ENCODE measurements around the gene CAMSAP2.

DNA sequence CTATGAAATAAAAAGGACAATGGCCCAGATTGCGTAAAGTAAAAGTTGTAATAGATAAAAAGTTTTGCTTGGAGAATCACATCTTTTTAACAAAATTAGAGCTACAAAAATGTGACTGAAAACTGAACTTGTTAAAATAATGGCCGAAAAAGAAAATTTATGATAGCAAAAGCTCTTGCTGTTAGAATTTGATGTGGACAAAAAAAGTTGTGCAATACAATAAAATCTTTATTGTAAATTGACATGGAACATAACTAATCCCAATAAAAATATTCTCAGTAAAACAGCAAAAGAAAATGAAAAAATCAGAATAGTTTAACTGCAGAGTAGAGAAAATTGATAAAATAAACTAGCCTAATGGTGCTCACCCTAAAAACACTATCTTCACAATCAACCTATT is 11.4 kb upstream of the CAMSAP2 start:
- TF ChIP-seq ZNF362 (tag by site-specific recombination; IDR thresholded peaks at IDR 0.05) (no peak), ZSCAN30 (tag by site-specific recombination; IDR thresholded peaks at IDR 0.05) (no peak), ZFHX2 (tag by site-specific recombination; conservative IDR thresholded peaks at IDR 0.05) (no peak), BCL11B (tag by site-specific recombination; IDR thresholded peaks at IDR 0.05; ENCODE audit: low read depth) (no peak), ZNF776 (tag by site-specific recombination; IDR thresholded peaks at IDR 0.05; ENCODE audit: borderline replicate concordance) (no peak), ZNF670 (tag by site-specific recombination; IDR thresholded peaks at IDR 0.05; ENCODE audit: low read depth) (no peak), YY1 (tag by site-specific recombination; IDR thresholded peaks at IDR 0.05) (no peak), ZNF555 (tag by site-specific recombination; conservative IDR thresholded peaks at IDR 0.05) (no peak)
- TF ChIP-seq, protein P1, sequence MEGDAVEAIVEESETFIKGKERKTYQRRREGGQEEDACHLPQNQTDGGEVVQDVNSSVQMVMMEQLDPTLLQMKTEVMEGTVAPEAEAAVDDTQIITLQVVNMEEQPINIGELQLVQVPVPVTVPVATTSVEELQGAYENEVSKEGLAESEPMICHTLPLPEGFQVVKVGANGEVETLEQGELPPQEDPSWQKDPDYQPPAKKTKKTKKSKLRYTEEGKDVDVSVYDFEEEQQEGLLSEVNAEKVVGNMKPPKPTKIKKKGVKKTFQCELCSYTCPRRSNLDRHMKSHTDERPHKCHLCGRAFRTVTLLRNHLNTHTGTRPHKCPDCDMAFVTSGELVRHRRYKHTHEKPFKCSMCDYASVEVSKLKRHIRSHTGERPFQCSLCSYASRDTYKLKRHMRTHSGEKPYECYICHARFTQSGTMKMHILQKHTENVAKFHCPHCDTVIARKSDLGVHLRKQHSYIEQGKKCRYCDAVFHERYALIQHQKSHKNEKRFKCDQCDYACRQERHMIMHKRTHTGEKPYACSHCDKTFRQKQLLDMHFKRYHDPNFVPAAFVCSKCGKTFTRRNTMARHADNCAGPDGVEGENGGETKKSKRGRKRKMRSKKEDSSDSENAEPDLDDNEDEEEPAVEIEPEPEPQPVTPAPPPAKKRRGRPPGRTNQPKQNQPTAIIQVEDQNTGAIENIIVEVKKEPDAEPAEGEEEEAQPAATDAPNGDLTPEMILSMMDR (tag by site-specific recombination; IDR thresholded peaks at IDR 0.05), result no peak
